ENCODE results near the gene ADSS1.

The ADSS1 gene

GRCh38 chr14:104687601-104688504 lies 36.2 kb upstream of the ADSS1 start:
- FAIRE-seq: no peak

GRCh38 chr14:104688505-104689108 lies 35.4 kb upstream of the ADSS1 start:
- no peak for FAIRE-seq

- FAIRE-seq: no peak
Measured at GRCh38 chr14:104689109-104689880, 34.7 kb upstream of the ADSS1 start, which contains the start of gene INF2. Gene INF2 (plus strand): TSS chr14:104689618. CDS start chr14:104701366, 11,748 bp downstream.

GRCh38 chr14:104689881-104690711 lies 33.9 kb upstream of the ADSS1 start:
- no peak for FAIRE-seq

- FAIRE-seq: no peak
Measured at GRCh38 chr14:104690861-104691455, 33.1 kb upstream of the ADSS1 start.

GRCh38 chr14:104691546-104692260 lies 32.3 kb upstream of the ADSS1 start:
- no peak for FAIRE-seq

- no peak for FAIRE-seq
Measured at GRCh38 chr14:104692261-104692938, 31.6 kb upstream of the ADSS1 start.

- no peak for FAIRE-seq
Measured at GRCh38 chr14:104692939-104693315, 31.1 kb upstream of the ADSS1 start.

GRCh38 chr14:104693482-104694431 lies 30.3 kb upstream of the ADSS1 start:
- no peak for FAIRE-seq

GRCh38 chr14:104694475-104694950 lies 29.5 kb upstream of the ADSS1 start:
- no peak for FAIRE-seq

- FAIRE-seq: no peak
Measured at GRCh38 chr14:104694991-104695659, 28.9 kb upstream of the ADSS1 start.

- no peak for FAIRE-seq
Measured at GRCh38 chr14:104695660-104696000, 28.4 kb upstream of the ADSS1 start.

- no peak for FAIRE-seq
Measured at GRCh38 chr14:104696671-104697316, 27.2 kb upstream of the ADSS1 start.

- no peak for FAIRE-seq
Measured at GRCh38 chr14:104697317-104697703, 26.7 kb upstream of the ADSS1 start.

GRCh38 chr14:104697892-104698583 lies 26.0 kb upstream of the ADSS1 start:
- no peak for FAIRE-seq

- FAIRE-seq: no peak
Measured at GRCh38 chr14:104698688-104699425, 25.2 kb upstream of the ADSS1 start.

- FAIRE-seq: no peak
Measured at GRCh38 chr14:104699426-104699748, 24.6 kb upstream of the ADSS1 start.
